Nephron (organoid): ENCODE measurements around the gene GRIK3.

Experiments used
- H3K27ac Mint-ChIP-seq, 3 experiments: 2 replicates each; pipeline ENCODE4 v1.8.0; 2020; ENCODE audit warnings: mixed read lengths in 3 of 3, mild to moderate bottlenecking in 2 of 3, moderate library complexity in 1 of 3
- H3K27me3 Mint-ChIP-seq: 2 replicates; pipeline ENCODE4 v1.8.0; 2021; ENCODE audit warnings: low read depth, mild to moderate bottlenecking, moderate library complexity, mixed read lengths
- H3K36me3 Mint-ChIP-seq: 2 replicates; pipeline ENCODE4 v1.8.0; 2020; ENCODE audit warnings: low read depth, mixed read lengths
- H3K4me1 Mint-ChIP-seq: 2 replicates; pipeline ENCODE4 v1.8.0; 2020; ENCODE audit warnings: mixed read lengths
- H3K4me3 Mint-ChIP-seq, 3 experiments: 2 replicates each; pipeline ENCODE4 v1.8.0; 2020; ENCODE audit warnings: mild to moderate bottlenecking in 3 of 3, mixed read lengths in 3 of 3, moderate library complexity in 2 of 3
- H3K9me3 Mint-ChIP-seq: 2 replicates; pipeline ENCODE4 v1.8.0; 2020; ENCODE audit warnings: mixed read lengths
- TF ChIP-seq, protein P1 (sequence below), 3 experiments: fragments of 200-600 bp; sonication (generic); IDR thresholded peaks; one replicate each; pipeline ENCODE4 v1.5.0; 2021; ENCODE audit warnings: antibody characterized with exemption in 3 of 3; ENCODE audit not compliant: unreplicated experiment in 3 of 3

Gene GRIK3

DNA sequence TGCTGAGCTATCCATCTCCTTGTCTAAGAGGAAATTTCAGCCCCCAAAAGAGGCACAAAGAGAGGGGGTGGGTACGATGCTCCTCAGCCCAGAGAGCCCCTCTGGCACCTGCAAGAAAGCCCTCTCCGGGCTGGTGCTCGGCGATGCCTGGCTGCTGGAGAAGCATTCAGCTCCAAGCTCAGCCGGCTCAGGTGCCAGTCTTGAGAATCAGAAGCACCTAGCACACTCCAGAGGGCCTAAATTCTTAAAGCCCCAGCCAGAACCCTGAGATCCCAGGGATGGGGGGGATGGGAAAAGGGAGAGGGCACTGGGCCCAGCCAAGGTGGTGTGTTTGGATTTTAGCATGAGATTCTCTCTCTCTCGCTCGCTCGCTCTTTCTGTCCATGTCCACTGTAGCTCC lies 2.9 kb downstream of the GRIK3 start:
- Mint-ChIP-seq H3K9me3 (no peaks in the 10 kb centered on the region), H3K27ac (no peak overlapping the region), H3K4me1 (peaks cover 13% of the 10 kb centered on the region), H3K27me3 (peaks cover 96% of the 10 kb centered on the region), H3K4me3 (no peak overlapping the region), H3K36me3 (no peaks in the 10 kb centered on the region)
- TF ChIP-seq, protein P1, sequence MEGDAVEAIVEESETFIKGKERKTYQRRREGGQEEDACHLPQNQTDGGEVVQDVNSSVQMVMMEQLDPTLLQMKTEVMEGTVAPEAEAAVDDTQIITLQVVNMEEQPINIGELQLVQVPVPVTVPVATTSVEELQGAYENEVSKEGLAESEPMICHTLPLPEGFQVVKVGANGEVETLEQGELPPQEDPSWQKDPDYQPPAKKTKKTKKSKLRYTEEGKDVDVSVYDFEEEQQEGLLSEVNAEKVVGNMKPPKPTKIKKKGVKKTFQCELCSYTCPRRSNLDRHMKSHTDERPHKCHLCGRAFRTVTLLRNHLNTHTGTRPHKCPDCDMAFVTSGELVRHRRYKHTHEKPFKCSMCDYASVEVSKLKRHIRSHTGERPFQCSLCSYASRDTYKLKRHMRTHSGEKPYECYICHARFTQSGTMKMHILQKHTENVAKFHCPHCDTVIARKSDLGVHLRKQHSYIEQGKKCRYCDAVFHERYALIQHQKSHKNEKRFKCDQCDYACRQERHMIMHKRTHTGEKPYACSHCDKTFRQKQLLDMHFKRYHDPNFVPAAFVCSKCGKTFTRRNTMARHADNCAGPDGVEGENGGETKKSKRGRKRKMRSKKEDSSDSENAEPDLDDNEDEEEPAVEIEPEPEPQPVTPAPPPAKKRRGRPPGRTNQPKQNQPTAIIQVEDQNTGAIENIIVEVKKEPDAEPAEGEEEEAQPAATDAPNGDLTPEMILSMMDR (IDR thresholded peaks at IDR 0.05; ENCODE audit: unreplicated experiment in 3 of 3) = no peak

DNA sequence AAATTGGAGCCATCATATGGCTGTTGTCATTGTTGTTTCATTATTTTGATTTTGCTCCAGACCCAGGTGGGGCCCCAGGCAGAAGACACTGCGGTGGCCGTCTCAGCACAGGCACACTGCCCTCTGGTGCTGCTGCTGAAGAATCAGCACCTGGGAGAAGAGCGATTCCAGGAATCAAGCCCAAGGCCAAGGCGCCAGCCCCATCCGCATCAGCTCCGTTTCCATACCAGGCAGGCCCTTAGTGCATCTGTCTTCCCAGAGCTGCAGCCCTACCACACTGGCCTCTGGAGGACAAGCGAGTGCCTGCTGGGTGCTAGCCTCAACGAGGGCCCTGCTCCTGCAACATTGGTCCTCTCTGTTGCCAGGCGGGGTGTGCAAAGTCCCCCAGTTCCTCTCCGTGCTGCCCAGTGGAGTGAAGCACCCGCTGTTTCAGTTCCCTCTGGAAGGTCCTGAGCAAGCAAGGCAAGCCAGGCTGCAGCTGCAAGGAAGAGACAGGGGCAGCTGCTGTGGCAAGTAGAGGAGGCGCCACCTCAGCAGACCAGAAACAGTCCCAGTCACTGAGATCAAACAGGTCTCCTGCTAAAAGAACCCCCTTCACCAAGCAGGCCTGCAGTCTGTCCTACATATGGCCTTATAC lies 5.2 kb downstream of the GRIK3 start:
- TF ChIP-seq, protein P1 (IDR thresholded peaks at IDR 0.05; ENCODE audit: unreplicated experiment in 3 of 3) = peak in 1 of 3 experiments; percentile 6
- H3K27ac Mint-ChIP-seq = no peak overlapping the region
- no peaks in the 10 kb centered on the region for H3K9me3 Mint-ChIP-seq
- H3K4me1 Mint-ChIP-seq = no peaks in the 10 kb centered on the region
- no peak overlapping the region for H3K4me3 Mint-ChIP-seq
- peaks cover 97% of the 10 kb centered on the region for H3K27me3 Mint-ChIP-seq
- H3K36me3 Mint-ChIP-seq = no peaks in the 10 kb centered on the region

DNA sequence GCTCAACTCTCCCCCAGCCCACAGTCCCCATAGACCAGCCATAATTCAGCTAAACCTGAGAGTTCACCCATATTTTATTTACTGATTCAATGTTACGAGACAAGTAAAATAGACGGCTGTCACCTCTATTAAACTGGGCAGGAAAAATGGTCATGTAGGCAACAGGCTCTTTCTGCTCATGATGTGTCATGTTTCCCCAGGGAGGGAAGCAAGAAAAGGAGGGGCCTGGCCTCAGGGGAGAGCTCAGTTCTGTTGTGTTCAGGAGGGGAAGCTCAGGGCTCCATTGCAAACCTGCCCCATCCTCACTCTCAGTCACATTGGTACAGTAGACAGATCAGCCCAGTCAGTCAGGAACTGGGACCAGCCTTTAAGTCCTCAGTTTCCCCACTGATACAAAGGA lies 12.8 kb downstream of the GRIK3 start:
- Mint-ChIP-seq H3K27ac (no peak overlapping the region), H3K9me3 (no peaks in the 10 kb centered on the region), H3K4me3 (no peak overlapping the region), H3K27me3 (peaks cover 85% of the 10 kb centered on the region), H3K4me1 (no peaks in the 10 kb centered on the region), H3K36me3 (no peaks in the 10 kb centered on the region)
- TF ChIP-seq, protein P1 (IDR thresholded peaks at IDR 0.05; ENCODE audit: unreplicated experiment in 3 of 3) = no peak

DNA sequence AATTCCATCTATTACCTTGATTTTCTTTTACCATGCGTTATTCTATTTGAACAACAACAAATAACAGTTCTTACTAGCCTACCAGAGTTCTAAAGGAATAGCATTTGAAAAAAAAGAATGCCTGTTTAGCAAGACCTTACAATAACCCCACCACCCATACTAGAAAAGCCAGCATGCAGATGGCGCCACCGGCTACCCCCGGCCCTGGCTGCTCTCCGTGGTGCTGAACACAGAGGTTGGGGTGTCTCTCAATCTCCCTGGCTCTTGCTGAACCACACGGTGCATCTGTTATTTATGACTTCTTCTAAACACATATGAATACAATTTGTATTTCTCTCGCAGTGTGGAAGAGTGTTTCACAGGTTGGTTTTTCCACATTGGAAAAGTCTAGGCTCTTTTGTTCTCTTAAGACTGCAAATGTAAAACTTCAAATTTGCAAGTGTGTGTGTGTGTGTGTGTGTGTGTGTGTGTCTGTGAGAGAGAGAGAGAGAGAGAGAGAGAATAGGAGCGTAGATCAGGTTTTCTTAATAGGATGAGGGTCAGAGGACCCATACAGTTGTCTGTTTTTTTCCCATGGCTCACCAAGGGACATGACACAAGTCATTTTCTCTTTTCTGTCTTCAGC lies 13.6 kb downstream of the GRIK3 start:
- Mint-ChIP-seq H3K27ac (no peak overlapping the region), H3K36me3 (no peaks in the 10 kb centered on the region), H3K9me3 (no peaks in the 10 kb centered on the region), H3K4me3 (no peak overlapping the region), H3K4me1 (no peaks in the 10 kb centered on the region), H3K27me3 (peaks cover 85% of the 10 kb centered on the region)
- TF ChIP-seq, protein P1 (IDR thresholded peaks at IDR 0.05; ENCODE audit: unreplicated experiment in 3 of 3) = peak in 2 of 3 experiments; percentile 16 to 25

DNA sequence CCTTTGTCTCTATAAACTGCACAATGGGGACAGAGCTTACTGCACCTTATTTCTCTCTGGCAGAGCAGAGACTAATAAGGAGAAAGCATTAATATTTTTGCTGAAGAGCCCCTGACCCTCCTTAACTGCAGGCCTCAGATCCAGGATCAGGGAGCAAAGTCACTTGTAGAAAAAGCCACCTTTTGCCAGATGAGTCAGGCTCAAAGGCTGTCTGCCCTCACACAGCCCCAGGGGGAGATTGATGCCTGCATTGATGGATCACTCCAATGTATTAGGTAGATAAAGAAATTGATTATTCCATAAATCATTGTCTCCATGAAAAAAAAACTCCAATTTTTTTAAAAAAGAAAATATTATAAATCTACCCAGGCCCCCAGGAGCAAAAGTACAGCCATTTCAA lies 15.8 kb downstream of the GRIK3 start:
- no peak overlapping the region for H3K27ac Mint-ChIP-seq
- peaks cover 76% of the 10 kb centered on the region for H3K27me3 Mint-ChIP-seq
- H3K36me3 Mint-ChIP-seq = no peaks in the 10 kb centered on the region
- TF ChIP-seq, protein P1 (IDR thresholded peaks at IDR 0.05; ENCODE audit: unreplicated experiment in 3 of 3) = no peak
- no peak overlapping the region for H3K4me3 Mint-ChIP-seq
- no peaks in the 10 kb centered on the region for H3K9me3 Mint-ChIP-seq
- H3K4me1 Mint-ChIP-seq = no peaks in the 10 kb centered on the region

DNA sequence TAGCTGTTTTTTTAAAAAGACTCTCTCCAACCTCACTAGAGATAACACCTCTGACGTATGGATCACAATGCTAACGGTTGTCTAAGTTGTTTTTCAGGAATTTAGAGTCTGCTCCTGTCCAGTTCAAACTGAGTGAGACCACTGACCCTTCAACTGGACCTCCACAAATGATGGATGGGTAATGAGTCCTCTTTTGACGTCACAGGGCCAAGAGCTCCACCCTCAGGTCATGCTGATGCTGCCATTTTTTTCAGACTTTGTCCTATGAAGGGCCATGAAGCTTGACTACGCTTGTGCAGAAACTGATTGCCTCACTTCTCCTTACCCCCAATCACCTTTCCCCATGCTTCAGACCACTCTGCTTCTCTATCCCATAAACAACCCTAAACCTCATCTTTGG lies 16.6 kb downstream of the GRIK3 start:
- no peaks in the 10 kb centered on the region for H3K36me3 Mint-ChIP-seq
- H3K4me1 Mint-ChIP-seq = no peaks in the 10 kb centered on the region
- TF ChIP-seq, protein P1 (IDR thresholded peaks at IDR 0.05; ENCODE audit: unreplicated experiment in 3 of 3) = no peak
- peaks cover 68% of the 10 kb centered on the region for H3K27me3 Mint-ChIP-seq
- H3K4me3 Mint-ChIP-seq = no peak overlapping the region
- H3K9me3 Mint-ChIP-seq = no peaks in the 10 kb centered on the region
- H3K27ac Mint-ChIP-seq = no peak overlapping the region
